Right forelimb (tissue), 1 donor: Measurements from ENCODE around the gene EFNA2.
"Not testable (repeated sequence)": the region's sequence is repeated elsewhere in the genome, so short reads cannot be mapped to it uniquely, and the experiment has no call there.

Source experiments
- DNase-seq: peaks from one replicate; pipeline ENCODE4 v3.0.0-alpha.2; 2018

The EFNA2 gene

DNA sequence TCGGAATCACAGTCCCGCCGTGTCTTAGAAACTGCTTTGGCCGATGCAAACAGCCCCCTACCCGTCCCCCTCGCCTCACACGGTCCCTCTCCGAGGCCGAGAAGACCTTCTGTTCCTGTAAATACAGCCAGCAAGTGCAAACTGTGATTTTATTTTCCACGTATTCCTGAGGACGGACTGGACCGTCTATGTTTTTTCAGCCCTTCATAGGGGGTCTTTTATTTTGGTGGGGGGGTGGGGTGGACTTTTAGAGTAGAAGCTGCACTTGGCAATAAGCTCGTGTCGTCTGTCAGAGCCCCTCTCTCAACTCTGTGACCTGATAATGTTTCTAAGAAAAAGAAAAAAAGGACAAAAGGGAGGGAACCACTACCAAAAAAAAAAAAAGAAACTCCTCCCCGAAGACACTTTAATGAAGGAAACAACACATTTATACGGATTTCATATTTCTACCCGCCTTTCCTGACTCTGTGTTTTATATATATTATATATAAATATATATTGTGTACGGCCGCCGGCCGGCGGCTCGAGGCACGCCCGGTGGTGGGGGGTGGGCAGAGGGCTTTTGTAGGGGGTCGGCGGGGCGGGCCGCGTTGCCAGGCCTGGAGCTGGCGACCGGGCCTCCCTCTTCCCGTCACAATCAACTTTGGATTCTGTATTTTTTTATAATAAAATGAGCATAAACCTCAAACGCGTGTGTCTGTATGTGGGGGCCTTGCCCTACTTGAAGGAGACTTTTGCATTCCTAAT lies 15.2 kb downstream of the EFNA2 start:
- no peak for DNase-seq

DNA sequence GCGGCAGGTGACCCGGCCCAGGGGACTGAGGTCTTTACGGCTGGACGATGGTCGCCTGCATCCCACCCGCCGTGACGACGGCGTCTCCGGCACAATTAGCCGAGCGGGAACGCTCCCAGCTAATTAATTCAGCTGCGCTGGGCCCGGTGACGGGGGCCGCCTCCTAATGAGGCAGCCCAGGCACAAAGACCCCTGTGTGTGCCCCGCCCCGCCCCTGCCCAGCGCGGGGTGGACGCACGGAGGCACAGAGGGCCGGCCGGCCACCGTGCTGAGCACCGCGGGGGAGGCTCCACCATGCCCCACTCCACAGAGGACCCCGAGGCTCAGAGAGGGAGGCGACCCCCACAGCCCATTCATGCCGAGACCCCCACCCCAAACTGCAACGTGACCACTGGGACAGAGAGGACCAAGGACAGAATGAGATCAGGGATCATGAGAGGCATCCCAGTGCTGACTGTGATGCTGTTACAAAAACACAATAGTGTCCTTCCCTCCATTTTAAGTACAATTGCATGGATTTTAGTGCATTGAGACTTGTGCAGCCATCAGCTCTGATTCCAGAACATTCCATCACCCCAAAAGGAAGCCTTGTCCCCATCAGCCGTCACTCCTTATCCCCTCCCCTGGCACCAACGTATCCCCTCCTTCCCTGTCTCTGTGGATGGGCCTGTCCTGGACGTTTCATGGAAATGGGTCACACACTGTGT lies 17.0 kb downstream of the EFNA2 start:
- DNase-seq: no peak

GRCh38 chr19:1304197-1304924 lies 18.7 kb downstream of the EFNA2 start:
- DNase-seq: no peak

- not testable (repeated sequence) for DNase-seq
Measured at GRCh38 chr19:1305354-1305753, 19.7 kb downstream of the EFNA2 start.

DNA sequence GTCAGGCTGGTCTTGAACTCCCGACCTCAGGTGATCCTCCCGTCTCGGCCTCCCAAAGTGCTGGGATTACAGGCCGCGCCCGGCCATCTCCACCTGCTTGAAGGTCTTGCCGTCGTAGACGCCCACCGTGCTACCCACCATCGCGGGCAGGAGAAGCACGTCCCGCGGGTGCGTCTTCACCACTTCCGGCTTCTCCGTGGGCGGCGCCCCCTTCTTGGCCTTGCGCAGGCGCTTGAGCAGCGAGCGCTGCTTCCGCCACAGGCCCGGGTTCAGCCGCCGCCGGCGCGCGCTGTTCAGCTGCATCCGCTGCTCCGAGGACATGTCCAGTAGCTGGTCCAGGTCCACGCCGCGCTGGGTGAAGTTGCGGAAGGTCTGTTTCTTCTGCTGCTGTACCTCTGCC lies 21.6 kb downstream of the EFNA2 start:
- no peak for DNase-seq

- DNase-seq: no peak
Measured at GRCh38 chr19:1307755-1308303, 22.2 kb downstream of the EFNA2 start.

DNA sequence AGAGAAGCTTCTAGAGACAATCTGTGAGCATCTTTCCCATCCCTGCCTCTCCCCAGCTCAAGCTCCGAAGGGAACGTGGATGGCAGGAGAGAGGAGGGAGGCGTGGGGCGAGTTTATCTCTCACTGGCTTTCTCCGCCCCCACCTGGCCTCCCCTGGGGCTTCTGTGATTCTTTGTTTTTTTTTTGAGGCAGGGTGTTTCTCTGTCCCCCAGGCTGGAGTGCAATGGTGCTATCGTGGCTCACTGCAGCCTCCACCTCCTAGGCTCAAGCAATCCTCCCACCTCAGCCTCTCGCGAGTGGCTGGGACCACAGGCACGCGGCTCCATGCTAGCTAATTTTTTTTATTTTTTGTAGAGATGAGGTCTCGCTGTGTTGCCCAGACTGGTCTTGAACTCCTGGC lies 23.0 kb downstream of the EFNA2 start:
- no peak for DNase-seq

- DNase-seq: no peak
Measured at GRCh38 chr19:1309977-1310852, 24.5 kb downstream of the EFNA2 start.

DNA sequence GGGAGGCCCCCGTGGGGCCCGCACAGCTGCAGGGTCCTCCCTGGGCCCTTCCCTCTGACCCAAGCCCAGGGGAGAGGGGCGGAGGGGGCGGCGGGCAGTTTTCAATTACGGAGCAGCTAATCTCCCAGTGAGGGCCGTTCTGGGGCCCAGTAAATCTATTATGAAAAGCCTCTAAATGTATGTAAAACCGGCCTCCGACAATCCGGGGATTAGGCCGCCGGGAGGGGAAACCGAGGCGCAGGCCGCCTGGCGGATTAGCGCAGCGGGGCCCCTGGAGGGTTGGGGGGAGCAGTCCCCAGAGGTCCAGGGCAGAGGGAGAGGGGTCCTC lies 25.1 kb downstream of the EFNA2 start:
- DNase-seq: no peak

DNA sequence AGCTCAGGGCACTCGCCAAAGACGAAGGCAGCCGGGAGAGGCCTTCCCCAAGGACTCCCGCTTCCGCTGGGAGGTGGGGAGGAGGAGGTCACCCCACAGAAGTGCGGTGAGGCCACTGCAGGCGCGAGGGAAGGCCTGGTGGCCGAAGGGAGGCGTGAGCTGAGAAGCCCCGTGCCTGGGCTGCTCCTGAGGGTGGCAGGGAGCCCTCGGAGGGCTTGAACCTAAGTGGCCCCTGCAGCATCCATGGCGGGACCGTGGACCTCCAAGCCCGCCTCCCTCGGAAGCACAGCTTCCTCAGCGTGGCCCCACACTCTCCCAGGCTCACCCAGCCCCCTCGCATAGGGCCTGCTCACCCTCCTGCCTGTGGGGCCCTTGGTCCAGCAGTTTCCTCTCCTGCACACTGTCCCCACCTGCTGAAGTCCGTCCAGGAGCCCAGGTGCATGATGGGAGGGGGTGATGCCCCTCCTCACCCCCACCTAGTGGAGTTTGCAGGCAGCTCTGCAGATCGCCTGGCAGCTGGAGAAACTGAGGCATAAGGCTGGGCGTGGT lies 25.9 kb downstream of the EFNA2 start:
- peak; percentile 44 for DNase-seq

GRCh38 chr19:1312767-1313694 lies 27.4 kb downstream of the EFNA2 start:
- no peak for DNase-seq

GRCh38 chr19:1313695-1314613 lies 28.3 kb downstream of the EFNA2 start:
- no peak for DNase-seq

GRCh38 chr19:1315470-1316166 lies 29.9 kb downstream of the EFNA2 start:
- DNase-seq: peak; percentile 71

GRCh38 chr19:1316466-1316865 lies 30.8 kb downstream of the EFNA2 start:
- DNase-seq: no peak

- DNase-seq: no peak
Measured at GRCh38 chr19:1317274-1318003, 31.8 kb downstream of the EFNA2 start.

- no peak for DNase-seq
Measured at GRCh38 chr19:1318678-1319471, 33.2 kb downstream of the EFNA2 start.

DNA sequence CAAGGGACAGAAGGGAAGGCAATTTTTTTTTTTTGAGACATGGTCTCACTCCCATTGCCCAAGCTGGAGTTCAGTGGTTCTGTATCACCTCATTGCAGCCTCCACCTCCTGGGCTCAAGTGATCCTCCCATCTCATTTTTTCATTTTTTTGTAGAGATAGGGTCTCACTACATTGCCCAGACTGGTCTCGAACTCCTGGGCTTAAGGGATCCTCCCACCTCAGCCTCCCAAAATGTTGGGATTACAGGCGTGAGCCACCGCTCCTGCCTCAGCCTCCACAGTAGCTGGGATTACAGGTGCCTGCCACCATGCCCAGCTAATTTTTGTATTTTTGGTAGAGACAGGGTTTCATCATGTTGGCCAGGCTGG lies 34.6 kb downstream of the EFNA2 start:
- not testable (repeated sequence) for DNase-seq

DNA sequence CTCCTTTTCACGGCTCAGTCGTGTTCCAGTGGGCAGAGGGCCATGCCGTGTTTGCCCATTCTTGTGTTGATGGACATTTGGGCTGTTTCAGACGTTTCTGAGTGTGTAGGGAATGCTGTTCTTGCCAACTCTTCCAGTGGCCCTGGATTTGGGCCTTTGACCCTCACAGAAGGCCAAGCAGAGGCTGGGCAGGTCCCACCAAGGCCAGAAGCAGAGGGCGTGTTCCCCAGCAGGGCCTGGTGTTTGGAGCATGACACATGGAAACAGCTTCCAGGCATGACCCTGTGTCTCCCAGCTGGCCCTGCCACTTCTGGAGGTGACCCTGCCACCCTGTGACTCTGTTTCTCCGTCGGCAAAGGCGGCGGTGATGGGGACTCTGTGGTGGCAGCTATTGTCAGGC lies 35.9 kb downstream of the EFNA2 start:
- DNase-seq: no peak
